ENCODE measurements around the gene CPA1. TPM values are rescaled to one million over a fixed set of nuclear protein-coding genes. Genes with fewer than 3 reads are reported as not detected.

CPA1 gene
- total and polyA plus RNA-seq, 2 of the 13 experiments (the other 11 are each of a cell fraction or from before 2014, with no cell fraction given): 0.20 to 0.58 TPM

- in situ Hi-C loops (cut with HindIII; ENCODE audit: extremely low pct_ligation_motif_present, low pct_unique_long_range_greater_than_20kb): no loop called here
- BruUV-seq (replicated peaks): no TSS peak
- DNase-seq (ENCODE audit: low spot score): no peak
- H3K27me3 ChIP-seq (ENCODE audit: control insufficient read depth in 1 of 2, insufficient read depth in 2 of 2, low read length in 2 of 2): no peaks in the 10 kb centered on the region; a peak in 1 of 5 replicates
- no peaks in the 10 kb centered on the region for H3K79me2 ChIP-seq (ENCODE audit: insufficient read depth, low read length)
- no peak for FAIRE-seq
- TF ChIP-seq MAZ (IDR thresholded peaks at IDR 0.05; ENCODE audit: borderline replicate concordance, low read depth, low read length) (no peak), MAZ (CRISPR knock-in tag; IDR thresholded peaks at IDR 0.05; ENCODE audit: low read depth) (no peak), ZBTB21 (CRISPR knock-in tag; IDR thresholded peaks at IDR 0.05) (no peak), MXD1 (CRISPR knock-in tag; IDR thresholded peaks at IDR 0.05) (no peak), CBFB (CRISPR knock-in tag; IDR thresholded peaks at IDR 0.05) (no peak), EZH2 (conservative IDR thresholded peaks at IDR 0.05; ENCODE audit: low read depth, low read length) (no peak), SALL2 (CRISPR knock-in tag; IDR thresholded peaks at IDR 0.05) (no peak), ZNF800 (CRISPR knock-in tag; IDR thresholded peaks at IDR 0.05) (no peak), ZNF142 (CRISPR knock-in tag; IDR thresholded peaks at IDR 0.05) (no peak), ZFP82 (CRISPR knock-in tag; IDR thresholded peaks at IDR 0.05; ENCODE audit: borderline replicate concordance) (no peak), GATAD2A (CRISPR knock-in tag; IDR thresholded peaks at IDR 0.05) (no peak)
- ChIA-PET POLR2A (no interaction called here), CTCF (ENCODE audit: low intra/inter-chr PET ratio, low total read pairs) (no interaction called here)
- no peaks in the 10 kb centered on the region for H3K4me1 ChIP-seq (ENCODE audit: insufficient read depth, low read length)
- H3K9me3 ChIP-seq (ENCODE audit: low read length): no peaks in the 10 kb centered on the region
- H3K4me3 ChIP-seq (replicated peaks in 1 of 3; ENCODE audit: insufficient read depth in 1 of 3, low read depth in 2 of 3, low read length in 3 of 3): no peak overlapping the region
- ATAC-seq: peak; percentile 39; the same call in 2 of the 3 replicates
- no peaks in the 10 kb centered on the region for H3K36me3 ChIP-seq (replicated peaks in 1 of 2; ENCODE audit: control insufficient read depth in 1 of 2, insufficient read depth in 2 of 2, low read length in 2 of 2)
- no peak overlapping the region for H3K27ac ChIP-seq (ENCODE audit: extremely low read length, insufficient read depth, low read length)
- no peak overlapping the region for H3K4me2 ChIP-seq (ENCODE audit: low read depth, low read length)
- intact Hi-C loops (cut with micrococcal nuclease; ENCODE audit: unreplicated experiment): no loop called here
- no peak overlapping the region for H3K9ac ChIP-seq (ENCODE audit: insufficient read depth, low read depth, low read length)
- no peaks in the 10 kb centered on the region for H4K20me1 ChIP-seq (ENCODE audit: insufficient read depth, low read length)
- 83% methylated on average over 3 of the region's 6 CpGs for WGBS (ENCODE audit: low lambda C conversion rate)
- no peak overlapping the region for H2AFZ ChIP-seq (ENCODE audit: low read length)
Observed at GRCh38 chr7:130337410-130337971, 42.8 kb upstream of the CPA1 start.
